Activated CD8-positive, alpha-beta memory T cell treated with anti-CD3 and anti-CD28 coated beads for 48 hours (primary cell): ENCODE measurements around the gene TMEM18.

Source experiments
- DNase-seq, 3 experiments: peaks; one replicate each; pipeline ENCODE4 v3.0.0-alpha.2; 2020; ENCODE audit warnings: low read depth in 2 of 3, low spot score in 2 of 3

Gene TMEM18

GRCh38 chr2:673615-674320 lies 3.4 kb downstream of the TMEM18 start:
- DNase-seq, result no peak

- no peak for DNase-seq
Measured at GRCh38 chr2:673016-673415, 4.2 kb downstream of the TMEM18 start.

- no peak for DNase-seq
Measured at GRCh38 chr2:672606-672905, 4.7 kb downstream of the TMEM18 start.

- DNase-seq, result no peak
Measured at GRCh38 chr2:671787-672605, 5.2 kb downstream of the TMEM18 start.

- DNase-seq, result no peak
Measured at GRCh38 chr2:671072-671471, 6.1 kb downstream of the TMEM18 start.

- no peak for DNase-seq
Measured at GRCh38 chr2:670637-671036, 6.6 kb downstream of the TMEM18 start.

GRCh38 chr2:669323-669722 lies 7.9 kb downstream of the TMEM18 start:
- no peak for DNase-seq

GRCh38 chr2:668000-668398 lies 9.2 kb downstream of the TMEM18 start:
- DNase-seq, result no peak

- no peak for DNase-seq
Measured at GRCh38 chr2:667332-667999, 9.7 kb downstream of the TMEM18 start.

GRCh38 chr2:666441-666840 lies 10.8 kb downstream of the TMEM18 start:
- DNase-seq, result no peak

GRCh38 chr2:665340-666073 lies 11.7 kb downstream of the TMEM18 start:
- no peak for DNase-seq

GRCh38 chr2:664063-664462 lies 13.1 kb downstream of the TMEM18 start:
- no peak for DNase-seq

- DNase-seq, result no peak
Measured at GRCh38 chr2:663221-663620, 14.0 kb downstream of the TMEM18 start.

GRCh38 chr2:661360-661635 lies 15.9 kb downstream of the TMEM18 start:
- no peak for DNase-seq

GRCh38 chr2:660586-661359 lies 16.4 kb downstream of the TMEM18 start:
- no peak for DNase-seq

- no peak for DNase-seq
Measured at GRCh38 chr2:660029-660428, 17.2 kb downstream of the TMEM18 start.

GRCh38 chr2:658426-658825 lies 18.8 kb downstream of the TMEM18 start:
- no peak for DNase-seq

- DNase-seq, result no peak
Measured at GRCh38 chr2:657766-658165, 19.4 kb downstream of the TMEM18 start.

- DNase-seq, result no peak
Measured at GRCh38 chr2:656676-657075, 20.5 kb downstream of the TMEM18 start.

GRCh38 chr2:655626-656025 lies 21.6 kb downstream of the TMEM18 start:
- no peak for DNase-seq

GRCh38 chr2:654896-655295 lies 22.3 kb downstream of the TMEM18 start:
- DNase-seq, result no peak
